ENCODE data around the gene PWP2.
"Not testable (repeated sequence)": the region's sequence is repeated elsewhere in the genome, so short reads cannot be mapped to it uniquely, and the experiment has no call there.

The PWP2 gene

GRCh38 chr21:44163167-44163653 lies 56.0 kb downstream of the PWP2 start:
- DNase-seq (ENCODE audit: extremely low spot score); POLR2A ChIA-PET; CTCF ChIA-PET: not testable (repeated sequence)

GRCh38 chr21:44165933-44166332 lies 58.7 kb downstream of the PWP2 start:
- POLR2A ChIA-PET; DNase-seq (ENCODE audit: extremely low spot score); CTCF ChIA-PET: not testable (repeated sequence)

GRCh38 chr21:44167527-44167926 lies 60.3 kb downstream of the PWP2 start:
- DNase-seq (ENCODE audit: extremely low spot score); CTCF ChIA-PET: not testable (repeated sequence)

GRCh38 chr21:44170326-44170725 lies 63.1 kb downstream of the PWP2 start:
- CTCF ChIA-PET; DNase-seq (ENCODE audit: extremely low spot score); POLR2A ChIA-PET: not testable (repeated sequence)

More at GRCh38 chr21:44167527-44167926, 60.3 kb downstream of the PWP2 start:
- POLR2A ChIA-PET, result not testable (repeated sequence)

GRCh38 chr21:44170863-44171262 lies 63.7 kb downstream of the PWP2 start:
- DNase-seq (ENCODE audit: extremely low spot score); POLR2A ChIA-PET; CTCF ChIA-PET: not testable (repeated sequence)

GRCh38 chr21:44171962-44172572 lies 64.9 kb downstream of the PWP2 start:
- CTCF ChIA-PET; POLR2A ChIA-PET; DNase-seq (ENCODE audit: extremely low spot score): not testable (repeated sequence)

- POLR2A ChIA-PET; CTCF ChIA-PET; DNase-seq (ENCODE audit: extremely low spot score): not testable (repeated sequence)
Observed at GRCh38 chr21:44172741-44173140, 65.5 kb downstream of the PWP2 start.

- POLR2A ChIA-PET; CTCF ChIA-PET; DNase-seq (ENCODE audit: extremely low spot score): not testable (repeated sequence)
Observed at GRCh38 chr21:44175189-44175588, 68.0 kb downstream of the PWP2 start.

GRCh38 chr21:44176127-44176526 lies 68.9 kb downstream of the PWP2 start:
- DNase-seq (ENCODE audit: extremely low spot score); POLR2A ChIA-PET; CTCF ChIA-PET: not testable (repeated sequence)

All from HEK293T (cell line).